HG03045 (cell line): ENCODE data around the gene UBAP1.
"Not testable (repeated sequence)": the region's sequence is repeated elsewhere in the genome, so short reads cannot be mapped to it uniquely, and the experiment has no call there.

Experiments
- ATAC-seq: cut with Tn5 transposase; IDR thresholded peaks from one replicate; pipeline ENCODE4 v1.9.1; 2021; ENCODE audit warnings: mild to moderate bottlenecking, moderate library complexity; ENCODE audit not compliant: unreplicated experiment

The UBAP1 gene

GRCh38 chr9:34256987-34257585, 78.2 kb downstream of the UBAP1 start:
- no peak for ATAC-seq

GRCh38 chr9:34259315-34259714, 80.5 kb downstream of the UBAP1 start:
- ATAC-seq = no peak

- ATAC-seq = no peak
Observed at GRCh38 chr9:34262971-34263370, 84.1 kb downstream of the UBAP1 start.

DNA sequence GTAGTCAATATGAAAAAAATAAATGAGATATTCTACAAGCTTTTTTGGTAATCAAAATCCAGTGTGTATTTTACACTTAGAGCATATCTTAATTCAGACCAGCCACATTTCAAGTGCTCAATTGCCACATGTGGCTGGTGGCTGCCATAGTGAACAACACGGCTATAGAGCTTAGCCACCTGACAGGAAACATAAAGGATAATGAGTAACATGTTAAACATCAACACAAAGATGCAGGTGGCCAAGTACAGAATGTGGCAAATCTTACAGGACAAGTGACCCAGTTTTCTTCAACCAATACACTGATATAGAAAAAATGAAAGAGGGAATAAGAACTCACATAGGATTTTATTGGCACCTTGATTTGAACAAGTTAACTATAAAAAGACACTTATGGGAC, 88.8 kb downstream of the UBAP1 start:
- no peak for ATAC-seq

GRCh38 chr9:34271265-34272006, 92.6 kb downstream of the UBAP1 start:
- ATAC-seq = no peak

GRCh38 chr9:34272101-34272541, 93.3 kb downstream of the UBAP1 start:
- no peak for ATAC-seq

GRCh38 chr9:34273588-34273987, 94.7 kb downstream of the UBAP1 start:
- ATAC-seq = not testable (repeated sequence)

DNA sequence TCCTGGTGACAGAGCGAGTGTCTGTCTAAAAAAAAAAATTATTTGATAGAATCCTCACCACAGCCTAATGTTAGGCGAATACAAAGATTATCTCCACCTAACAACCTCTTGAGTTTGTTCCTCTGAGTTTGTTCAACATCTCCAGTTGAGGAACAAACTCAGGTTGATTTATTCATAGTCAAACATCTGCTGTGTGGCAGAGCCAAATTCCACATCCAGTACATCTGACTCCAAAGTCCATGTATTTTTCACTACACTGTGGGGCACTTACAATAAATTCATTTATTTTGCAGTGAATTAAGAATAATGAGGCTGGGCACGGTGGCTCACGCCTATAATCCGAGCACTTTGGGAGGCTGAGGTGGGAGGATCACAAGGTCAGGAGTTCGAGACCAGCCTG, 97.0 kb downstream of the UBAP1 start:
- no peak for ATAC-seq

- ATAC-seq = no peak
Observed at GRCh38 chr9:34276772-34277171, 97.9 kb downstream of the UBAP1 start.

DNA sequence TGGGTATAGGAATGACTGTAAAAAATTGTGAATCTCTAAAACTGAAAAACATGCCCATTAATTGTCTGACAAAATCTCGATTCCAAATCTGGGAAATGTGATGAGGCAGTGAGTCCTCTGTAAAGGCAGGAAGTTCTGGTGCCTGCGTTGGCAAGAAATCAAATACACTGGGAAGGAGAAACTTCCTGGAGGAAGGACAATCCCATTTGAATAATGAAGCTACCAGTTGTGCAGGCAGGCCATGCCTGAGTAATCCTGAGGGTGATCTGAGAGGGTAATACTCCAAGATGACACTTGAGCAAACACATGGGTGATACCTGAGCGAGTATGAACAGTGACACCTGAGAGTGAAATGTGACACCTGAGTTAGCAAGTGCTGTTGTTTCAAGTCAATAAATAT, 100.6 kb downstream of the UBAP1 start:
- ATAC-seq = no peak

- no peak for ATAC-seq
Observed at GRCh38 chr9:34282096-34282495, 103.3 kb downstream of the UBAP1 start.

DNA sequence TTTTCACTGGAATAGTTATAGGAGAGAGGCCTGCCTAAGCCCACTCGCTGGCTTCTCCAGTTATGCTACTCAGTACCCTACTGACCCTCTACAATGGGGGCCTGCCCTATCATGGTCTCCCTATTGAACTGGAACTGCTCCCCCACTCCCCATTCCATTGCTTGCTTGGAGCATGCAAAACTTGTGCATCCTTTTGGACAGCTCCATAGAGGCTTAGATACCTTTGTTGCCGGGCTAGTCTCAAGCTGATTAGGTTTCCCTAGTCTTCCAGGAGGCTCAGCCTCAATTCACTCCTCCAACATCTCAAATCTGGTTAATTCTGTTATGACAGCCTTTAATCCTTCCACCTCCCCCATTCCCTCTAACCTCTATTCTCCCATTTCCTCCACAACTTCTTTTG, 110.3 kb downstream of the UBAP1 start:
- no peak for ATAC-seq

GRCh38 chr9:34291023-34291422, 112.2 kb downstream of the UBAP1 start:
- no peak for ATAC-seq

- no peak for ATAC-seq
Observed at GRCh38 chr9:34291423-34291822, 112.6 kb downstream of the UBAP1 start.

- ATAC-seq = no peak
Observed at GRCh38 chr9:34292552-34292951, 113.7 kb downstream of the UBAP1 start.

GRCh38 chr9:34301064-34301463, 122.2 kb downstream of the UBAP1 start:
- ATAC-seq = not testable (repeated sequence)
